Fibroblast of mammary gland (primary cell): ENCODE data around the gene MARK2.

Experiments used
- DNase-seq: peaks from one replicate; pipeline ENCODE4 v3.0.0-alpha.2; 2010; ENCODE audit warnings: low read depth
- H3K4me3 ChIP-seq: 2 replicates; pipeline ENCODE4 v1.5.1; 2011; ENCODE audit warnings: low read depth, mild to moderate bottlenecking, low read length, moderate library complexity; ENCODE audit not compliant: control insufficient read depth
- CTCF ChIP-seq: conservative IDR thresholded peaks from 2 replicates; pipeline ENCODE4 v1.5.1; 2011; ENCODE audit warnings: low read depth, low read length, inconsistent platforms; ENCODE audit not compliant: control insufficient read depth, insufficient read depth

Gene MARK2

GRCh38 chr11:63915961-63916836, 77.3 kb downstream of the MARK2 start:
- no peak for DNase-seq
- peak; percentile 39 for TF ChIP-seq CTCF
- peak overlapping the region; percentile 48 for H3K4me3 ChIP-seq

GRCh38 chr11:63916837-63917691, 78.2 kb downstream of the MARK2 start, which contains the start of gene RCOR2:
Gene RCOR2, minus strand, starts transcription at chr11:63917164. Its CDS starts 708 bp downstream, at chr11:63916456.
- peak within 1 kb of the TSS; percentile 48 for H3K4me3 ChIP-seq
- no peak for TF ChIP-seq CTCF
- peak; percentile 80 for DNase-seq

- no peak for TF ChIP-seq CTCF
- no peak for DNase-seq
- H3K4me3 ChIP-seq, result peak overlapping the region; percentile 43
These were observed 79.0 kb downstream of the MARK2 start for GRCh38 chr11:63917692-63918506.

- no peak for DNase-seq
- no peak overlapping the region for H3K4me3 ChIP-seq
- no peak for TF ChIP-seq CTCF
These were observed 79.7 kb downstream of the MARK2 start for GRCh38 chr11:63918507-63919191.

- H3K4me3 ChIP-seq, result peak overlapping the region; percentile 20
- peak; percentile 46 for DNase-seq
These were observed 80.6 kb downstream of the MARK2 start for GRCh38 chr11:63919267-63920125.

More at GRCh38 chr11:63919267-63920125, 80.6 kb downstream of the MARK2 start:
- no peak for TF ChIP-seq CTCF
